OCI-LY1 (cell line): ENCODE measurements around the gene COL23A1.

Experiments used
- H2AFZ ChIP-seq: fragments of 200-600 bp; sonication (generic), shearing (Covaris generic); 2 replicates; pipeline ENCODE4 v1.6.0; 2014; ENCODE audit warnings: antibody characterized with exemption, mild to moderate bottlenecking, low read length
- H3F3A ChIP-seq: fragments of 200-600 bp; sonication (generic), shearing (Covaris generic); 2 replicates; pipeline ENCODE4 v1.6.0; 2014; ENCODE audit warnings: mild to moderate bottlenecking, antibody characterized with exemption, low read length, moderate library complexity; ENCODE audit not compliant: insufficient read depth
- H3K27ac ChIP-seq: fragments of 200-600 bp; sonication (generic); 2 replicates; pipeline ENCODE4 v1.5.1; 2014; ENCODE audit warnings: low read length, mixed run types, mild to moderate bottlenecking, low read depth; ENCODE audit not compliant: poor library complexity, severe bottlenecking
- H3K27me3 ChIP-seq: fragments of 200-600 bp; sonication (generic); 2 replicates; pipeline ENCODE4 v1.6.0; 2014; ENCODE audit warnings: antibody characterized with exemption, mild to moderate bottlenecking, low read length, moderate library complexity; ENCODE audit not compliant: insufficient read depth
- H3K36me3 ChIP-seq: fragments of 200-600 bp; sonication (generic); 2 replicates; pipeline ENCODE4 v1.6.1; 2014; ENCODE audit warnings: mild to moderate bottlenecking, antibody characterized with exemption, low read length, moderate library complexity, mixed read lengths; ENCODE audit not compliant: insufficient read depth
- H3K4me1 ChIP-seq: fragments of 200-600 bp; sonication (generic); 2 replicates; pipeline ENCODE4 v1.5.1; 2014; ENCODE audit warnings: mild to moderate bottlenecking, low read length, moderate library complexity; ENCODE audit not compliant: insufficient read depth, severe bottlenecking
- H3K4me2 ChIP-seq: fragments of 200-600 bp; sonication (generic), shearing (Covaris generic); 2 replicates; pipeline ENCODE4 v1.6.1; 2014; ENCODE audit warnings: low read length
- H3K4me3 ChIP-seq: fragments of 200-600 bp; sonication (generic); 2 replicates; pipeline ENCODE4 v1.5.1; 2014; ENCODE audit warnings: low read length, low read depth, mild to moderate bottlenecking, mixed read lengths; ENCODE audit not compliant: poor library complexity, severe bottlenecking
- H3K79me2 ChIP-seq: fragments of 200-600 bp; shearing (Covaris generic); 2 replicates; pipeline ENCODE4 v1.6.1; 2016; ENCODE audit warnings: mixed run types, low read length, mixed read lengths; ENCODE audit not compliant: insufficient read depth
- H3K9ac ChIP-seq: fragments of 200-600 bp; sonication (generic), shearing (Covaris generic); 2 replicates; pipeline ENCODE4 v1.6.1; 2014; ENCODE audit warnings: mild to moderate bottlenecking, low read length, mixed read lengths
- H3K9me2 ChIP-seq: fragments of 200-600 bp; sonication (generic), shearing (Covaris generic); 2 replicates; pipeline ENCODE4 v1.6.1; 2014; ENCODE audit warnings: low read depth, mild to moderate bottlenecking, low read length, mixed read lengths
- H3K9me3 ChIP-seq: fragments of 200-600 bp; shearing (Covaris generic); 2 replicates; pipeline ENCODE4 v1.6.1; 2014; ENCODE audit warnings: low read length, mixed read lengths
- H4K20me1 ChIP-seq: fragments of 200-600 bp; sonication (generic), shearing (Covaris generic); 2 replicates; pipeline ENCODE4 v1.6.0; 2016; ENCODE audit warnings: mild to moderate bottlenecking, low read length; ENCODE audit not compliant: insufficient read depth
- EZH2 ChIP-seq: fragments of 200-600 bp; sonication (generic), shearing (Covaris generic); IDR thresholded peaks from 2 replicates; pipeline ENCODE4 v1.8.0; 2017; ENCODE audit warnings: borderline replicate concordance, mixed run types, mild to moderate bottlenecking, antibody characterized with exemption, low read length, moderate library complexity, mixed read lengths
- TF ChIP-seq, protein P1 (sequence below): fragments of 200-600 bp; sonication (generic), shearing (Covaris generic); IDR thresholded peaks from 2 replicates; pipeline ENCODE4 v1.5.1; 2017; ENCODE audit warnings: mild to moderate bottlenecking, antibody characterized with exemption, low read length, moderate library complexity, mixed read lengths

COL23A1 gene

DNA sequence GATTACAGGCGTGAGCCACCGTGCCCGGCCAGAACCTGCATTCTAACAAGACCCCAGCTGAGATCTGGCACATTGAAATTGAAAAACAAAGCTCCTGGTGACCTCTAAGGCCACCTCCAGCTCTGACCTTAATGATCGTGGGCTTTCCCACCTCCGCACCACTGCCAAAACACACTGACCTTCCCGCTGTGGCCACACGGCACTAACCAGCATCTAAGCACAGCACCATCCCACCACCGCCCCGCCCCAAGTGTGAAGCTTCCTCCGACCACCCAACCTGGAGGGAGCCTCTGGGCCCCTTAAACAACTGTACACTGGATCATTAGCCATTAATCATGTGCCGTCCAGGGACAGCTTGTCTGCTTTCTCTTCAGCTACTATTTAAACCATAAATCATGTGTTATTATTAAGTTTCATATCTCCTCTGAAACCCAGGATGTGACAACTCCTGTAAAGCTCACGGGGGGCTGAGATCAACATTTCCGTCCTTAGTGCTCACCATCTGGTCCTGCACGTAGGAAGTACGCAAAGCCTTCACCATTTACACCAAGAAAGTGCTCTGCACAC, 80.6 kb downstream of the COL23A1 start:
- H3K4me2 ChIP-seq: no peak overlapping the region
- no peaks in the 10 kb centered on the region for H3K79me2 ChIP-seq
- H3K4me1 ChIP-seq: no peaks in the 10 kb centered on the region
- H3K27ac ChIP-seq: no peak overlapping the region
- no peaks in the 10 kb centered on the region for H3K9me2 ChIP-seq
- no peaks in the 10 kb centered on the region for H3F3A ChIP-seq
- no peaks in the 10 kb centered on the region for H3K9me3 ChIP-seq
- peaks cover 3% of the 10 kb centered on the region; the same call in 1 of the 2 replicates for H3K27me3 ChIP-seq
- no peak overlapping the region for H3K9ac ChIP-seq
- H3K4me3 ChIP-seq: no peak overlapping the region
- TF ChIP-seq EZH2: no peak
- TF ChIP-seq, protein P1, sequence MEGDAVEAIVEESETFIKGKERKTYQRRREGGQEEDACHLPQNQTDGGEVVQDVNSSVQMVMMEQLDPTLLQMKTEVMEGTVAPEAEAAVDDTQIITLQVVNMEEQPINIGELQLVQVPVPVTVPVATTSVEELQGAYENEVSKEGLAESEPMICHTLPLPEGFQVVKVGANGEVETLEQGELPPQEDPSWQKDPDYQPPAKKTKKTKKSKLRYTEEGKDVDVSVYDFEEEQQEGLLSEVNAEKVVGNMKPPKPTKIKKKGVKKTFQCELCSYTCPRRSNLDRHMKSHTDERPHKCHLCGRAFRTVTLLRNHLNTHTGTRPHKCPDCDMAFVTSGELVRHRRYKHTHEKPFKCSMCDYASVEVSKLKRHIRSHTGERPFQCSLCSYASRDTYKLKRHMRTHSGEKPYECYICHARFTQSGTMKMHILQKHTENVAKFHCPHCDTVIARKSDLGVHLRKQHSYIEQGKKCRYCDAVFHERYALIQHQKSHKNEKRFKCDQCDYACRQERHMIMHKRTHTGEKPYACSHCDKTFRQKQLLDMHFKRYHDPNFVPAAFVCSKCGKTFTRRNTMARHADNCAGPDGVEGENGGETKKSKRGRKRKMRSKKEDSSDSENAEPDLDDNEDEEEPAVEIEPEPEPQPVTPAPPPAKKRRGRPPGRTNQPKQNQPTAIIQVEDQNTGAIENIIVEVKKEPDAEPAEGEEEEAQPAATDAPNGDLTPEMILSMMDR: no peak
- no peak overlapping the region for H2AFZ ChIP-seq
- H3K36me3 ChIP-seq: no peaks in the 10 kb centered on the region
- H4K20me1 ChIP-seq: no peaks in the 10 kb centered on the region

DNA sequence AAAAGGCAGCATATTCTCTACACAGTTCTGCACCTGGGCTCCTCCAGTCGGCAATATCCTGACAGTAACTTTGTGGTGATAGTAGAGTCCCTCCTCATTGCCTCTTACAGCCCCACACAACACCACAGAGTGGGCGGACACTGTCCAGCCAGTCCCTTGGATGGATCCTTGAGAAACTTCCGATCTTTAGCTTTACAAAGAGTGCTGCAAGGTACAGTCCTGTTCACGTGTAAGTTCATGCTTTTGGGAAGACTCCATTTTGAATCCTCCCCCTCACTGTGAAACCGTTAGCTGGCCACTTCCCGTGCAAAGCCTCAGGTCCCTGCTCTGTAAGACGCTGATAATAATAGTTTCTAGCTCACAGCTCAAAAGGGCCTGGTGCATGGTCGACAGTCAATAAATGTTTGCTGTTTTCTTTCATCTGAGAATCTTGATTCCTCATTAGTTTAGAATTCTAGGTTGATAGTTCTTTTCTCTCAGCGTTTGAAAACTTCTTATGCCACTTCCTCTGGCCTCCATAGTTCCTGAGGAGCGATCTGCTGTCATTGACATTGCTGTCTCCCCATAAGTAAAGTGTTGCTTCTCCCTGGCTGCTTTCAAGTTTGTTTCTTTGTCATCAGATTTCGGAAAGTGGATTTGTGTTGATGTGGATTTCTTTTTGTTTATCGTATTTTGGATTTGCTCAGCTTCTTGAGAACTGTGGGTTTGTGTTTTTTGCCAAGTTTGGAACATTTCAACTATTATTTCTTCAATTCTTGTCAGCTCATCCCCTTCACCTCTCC, 82.9 kb downstream of the COL23A1 start:
- Histone ChIP-seq H3K27me3 (peaks cover 3% of the 10 kb centered on the region; the same call in 1 of the 2 replicates), H3K4me2 (no peak overlapping the region), H3K4me3 (no peak overlapping the region), H3K9me2 (no peaks in the 10 kb centered on the region), H3K36me3 (no peaks in the 10 kb centered on the region), H3F3A (no peaks in the 10 kb centered on the region), H3K4me1 (no peaks in the 10 kb centered on the region), H3K79me2 (no peaks in the 10 kb centered on the region), H2AFZ (no peak overlapping the region), H4K20me1 (no peaks in the 10 kb centered on the region), H3K9me3 (no peaks in the 10 kb centered on the region), H3K27ac (no peak overlapping the region), H3K9ac (no peak overlapping the region)
- no peak for TF ChIP-seq EZH2
- TF ChIP-seq, protein P1: no peak

DNA sequence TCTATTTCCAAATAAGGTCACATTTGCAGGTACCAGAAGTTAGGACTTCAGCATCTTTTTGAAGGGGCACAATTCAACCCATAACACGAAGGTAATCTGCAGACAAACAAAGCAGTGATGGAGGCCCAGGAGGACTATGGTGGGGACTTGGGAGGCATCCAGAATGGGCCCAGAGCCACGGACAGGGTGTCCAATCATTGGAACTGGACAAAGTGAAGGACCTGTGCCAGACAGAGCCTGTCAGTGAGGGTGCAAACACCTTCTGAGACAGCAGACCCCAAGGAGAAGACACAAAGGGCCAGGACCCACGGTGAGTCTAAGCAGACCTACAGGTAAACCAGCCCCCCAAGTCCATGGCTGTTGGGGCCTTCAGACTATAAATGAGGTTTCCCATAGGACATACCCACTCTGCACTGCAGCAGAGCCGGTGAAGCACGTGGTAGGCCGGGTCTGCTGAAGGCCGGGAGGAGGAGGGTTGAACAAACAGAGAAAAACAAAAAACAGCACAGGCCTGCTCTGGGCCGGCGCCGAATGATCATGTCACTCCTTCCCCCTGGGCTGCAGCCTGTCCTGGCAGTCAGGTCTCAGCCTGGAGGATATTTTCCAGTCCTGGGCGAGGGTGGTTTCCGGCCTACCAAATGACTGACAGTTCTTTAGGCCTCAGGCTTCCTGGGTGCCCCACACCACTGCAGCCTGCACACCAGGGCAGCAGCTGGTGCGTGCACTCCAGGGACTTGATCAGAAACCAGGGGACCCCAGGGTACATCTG, 84.4 kb downstream of the COL23A1 start:
- Histone ChIP-seq H3K27ac (no peak overlapping the region), H3K79me2 (no peaks in the 10 kb centered on the region), H3K9ac (no peak overlapping the region), H3K4me2 (no peak overlapping the region), H3F3A (no peaks in the 10 kb centered on the region), H3K27me3 (peaks cover 3% of the 10 kb centered on the region; the same call in 1 of the 2 replicates), H3K9me2 (no peaks in the 10 kb centered on the region), H3K9me3 (peaks cover 2% of the 10 kb centered on the region; the same call in 1 of the 2 replicates), H3K4me3 (no peak overlapping the region), H3K4me1 (no peaks in the 10 kb centered on the region), H3K36me3 (no peaks in the 10 kb centered on the region), H2AFZ (no peak overlapping the region), H4K20me1 (no peaks in the 10 kb centered on the region)
- no peak for TF ChIP-seq EZH2
- TF ChIP-seq, protein P1: no peak
